Fibroblast of mammary gland (primary cell): ENCODE measurements around the gene PRPS1L1.

ENCODE experiments used
- DNase-seq: peaks from one replicate; pipeline ENCODE4 v3.0.0-alpha.2; 2010; ENCODE audit warnings: low read depth
- H3K4me3 ChIP-seq: 2 replicates; pipeline ENCODE4 v1.5.1; 2011; ENCODE audit warnings: low read depth, mild to moderate bottlenecking, low read length, moderate library complexity; ENCODE audit not compliant: control insufficient read depth
- CTCF ChIP-seq: conservative IDR thresholded peaks from 2 replicates; pipeline ENCODE4 v1.5.1; 2011; ENCODE audit warnings: low read depth, low read length, inconsistent platforms; ENCODE audit not compliant: control insufficient read depth, insufficient read depth

The PRPS1L1 gene

GRCh38 chr7:17988858-17989257 lies 38.8 kb downstream of the PRPS1L1 start:
- TF ChIP-seq CTCF = no peak
- DNase-seq = no peak
- no peak overlapping the region for H3K4me3 ChIP-seq

GRCh38 chr7:17988141-17988540 lies 39.5 kb downstream of the PRPS1L1 start:
- no peak overlapping the region for H3K4me3 ChIP-seq
- no peak for DNase-seq
- no peak for TF ChIP-seq CTCF

- no peak overlapping the region for H3K4me3 ChIP-seq
- TF ChIP-seq CTCF = no peak
- DNase-seq = peak; percentile 79
These were observed 40.8 kb downstream of the PRPS1L1 start for GRCh38 chr7:17986851-17987250.

- H3K4me3 ChIP-seq = no peak overlapping the region
- DNase-seq = no peak
- TF ChIP-seq CTCF = no peak
These were observed 42.0 kb downstream of the PRPS1L1 start for GRCh38 chr7:17985473-17986239.

- no peak for DNase-seq
- TF ChIP-seq CTCF = no peak
- H3K4me3 ChIP-seq = no peak overlapping the region
These were observed 43.4 kb downstream of the PRPS1L1 start for GRCh38 chr7:17984288-17984687.

GRCh38 chr7:17983221-17984062 lies 44.2 kb downstream of the PRPS1L1 start:
- no peak for TF ChIP-seq CTCF
- no peak for DNase-seq
- no peak overlapping the region for H3K4me3 ChIP-seq
